Panc1 (cell line): ENCODE measurements around the gene CMIP. TPM values are rescaled to one million over a fixed set of nuclear protein-coding genes. Genes with fewer than 3 reads are reported as not detected.

Experiments used
- ATAC-seq: fragments of 200-7000 bp; cut with Tn5 transposase; 2 replicates; pipeline ENCODE4 v1.9.1; 2020; ENCODE audit warnings: mild to moderate bottlenecking, moderate library complexity
- BruUV-seq: library from RNA; stranded (reverse); fragments of 400-500 nt; replicated peaks from 2 replicates; lab custom pipeline; 2021; lab: Mats Ljungman, UMichigan
- CTCF ChIA-PET: fragments of 300-600 bp; sonication (Branson Sonifier 250); formaldehyde crosslinking; loops from one replicate; lab custom pipeline; 2022; ENCODE audit warnings: antibody characterized with exemption; lab: Charles Lee
- POLR2A ChIA-PET: fragments of 300-600 bp; sonication (Branson Sonifier 250); formaldehyde crosslinking; loops from one replicate; lab custom pipeline; 2022; ENCODE audit warnings: antibody characterized with exemption; lab: Charles Lee
- DNase-seq: peaks from one replicate; pipeline ENCODE4 v3.0.0-alpha.2; 2010; ENCODE audit warnings: low read depth, low spot score
- H3K27ac ChIP-seq: 2 replicates; pipeline ENCODE4 v1.5.1; 2011; ENCODE audit warnings: mild to moderate bottlenecking, low read length, inconsistent platforms
- H3K27me3 ChIP-seq: fragments of 200-500 bp; sonication (Bioruptor generic); 2 replicates; pipeline ENCODE4 v1.6.0; 2014; ENCODE audit warnings: low read length, inconsistent platforms; ENCODE audit not compliant: control insufficient read depth, insufficient read depth
- H3K36me3 ChIP-seq: fragments of 200-500 bp; sonication (Bioruptor generic); 2 replicates; pipeline ENCODE4 v1.5.1; 2014; ENCODE audit warnings: inconsistent platforms, mild to moderate bottlenecking, low read length, moderate library complexity; ENCODE audit not compliant: control insufficient read depth, insufficient read depth
- H3K4me1 ChIP-seq: 2 replicates; pipeline ENCODE4 v1.5.1; 2011; ENCODE audit warnings: inconsistent platforms, mild to moderate bottlenecking, low read length, moderate library complexity; ENCODE audit not compliant: control insufficient read depth, insufficient read depth
- H3K4me3 ChIP-seq, 2 experiments: 2 replicates each; pipeline ENCODE4 v1.5.1; 2011 to 2012; ENCODE audit warnings: low read depth in 2 of 2, low read length in 2 of 2, mild to moderate bottlenecking in 2 of 2, inconsistent platforms in 1 of 2, moderate library complexity in 1 of 2
- H3K9me3 ChIP-seq: fragments of 200-500 bp; sonication (Bioruptor generic); 2 replicates; pipeline ENCODE4 v1.5.1; 2014; ENCODE audit warnings: low read depth, mild to moderate bottlenecking, inconsistent platforms, low read length, moderate library complexity; ENCODE audit not compliant: control insufficient read depth, insufficient read depth
- CTCF ChIP-seq: fragments of 450-650 bp; IDR thresholded peaks from 2 replicates; pipeline ENCODE4 v1.5.1; 2017; ENCODE audit warnings: mild to moderate bottlenecking
- POLR2AphosphoS5 ChIP-seq: IDR thresholded peaks from 2 replicates; pipeline ENCODE4 v1.6.1; 2012; ENCODE audit warnings: mild to moderate bottlenecking, low read depth, low read length, moderate library complexity
- REST ChIP-seq, 2 experiments: IDR thresholded peaks; 2 replicates each; pipeline ENCODE4 v1.6.1; 2011 to 2012; ENCODE audit warnings: low read depth in 2 of 2, control low read depth in 1 of 2, low read length in 1 of 2, mild to moderate bottlenecking in 1 of 2, moderate library complexity in 1 of 2; ENCODE audit not compliant: insufficient read depth in 1 of 2
- SIN3A ChIP-seq: IDR thresholded peaks from 2 replicates; pipeline ENCODE4 v1.6.1; 2012; ENCODE audit warnings: low read depth, mild to moderate bottlenecking, low read length, moderate library complexity, borderline replicate concordance; ENCODE audit not compliant: insufficient read depth
- TCF7L2 ChIP-seq: IDR thresholded peaks from 2 replicates; pipeline ENCODE4 v1.6.1; 2011; ENCODE audit warnings: mild to moderate bottlenecking, low read depth, low read length, inconsistent platforms
- in situ Hi-C: cut with HindIII; loops from 2 replicates; pipeline ENCODE4 v1.10.0; 2016; ENCODE audit warnings: low sequenced_read_pairs, low pct_unique_long_range_greater_than_20kb
- intact Hi-C: fragments of 100-400 bp; cut with micrococcal nuclease; formaldehyde crosslinking; loops from one replicate; pipeline ENCODE4 v1.10.0; 2022; ENCODE audit not compliant: unreplicated experiment
- total RNA-seq: library from RNA; stranded (reverse); gene quantifications from one replicate; pipeline ENCODE4 v1.2.1, GENCODE V29; 2021; ENCODE audit not compliant: unreplicated experiment

Gene CMIP
- total RNA-seq, 1 experiment from 2014 or later = 49.7 TPM

GRCh38 chr16:81435567-81435966, 9.0 kb upstream of the CMIP start:
- no peak overlapping the region for H3K4me3 ChIP-seq
- no peak for DNase-seq
- ChIA-PET CTCF (no interaction called here), POLR2A (no interaction called here)
- no peaks in the 10 kb centered on the region for H3K36me3 ChIP-seq
- H3K9me3 ChIP-seq = no peaks in the 10 kb centered on the region
- in situ Hi-C loops = no loop called here
- no peak for TF ChIP-seq POLR2AphosphoS5
- TF ChIP-seq SIN3A = no peak
- no peak for TF ChIP-seq TCF7L2
- TF ChIP-seq CTCF = no peak
- TF ChIP-seq REST (IDR thresholded peaks at IDR 0.05; ENCODE audit: insufficient read depth in 1 of 2, low read depth in 2 of 2, low read length in 1 of 2) = no peak
- BruUV-seq = no TSS peak
- intact Hi-C loops = no loop called here
- H3K4me1 ChIP-seq = no peaks in the 10 kb centered on the region
- no peak overlapping the region for H3K27ac ChIP-seq
- no peaks in the 10 kb centered on the region for H3K27me3 ChIP-seq
- no peak for ATAC-seq

- Histone ChIP-seq H3K9me3 (no peaks in the 10 kb centered on the region), H3K4me1 (no peaks in the 10 kb centered on the region), H3K36me3 (no peaks in the 10 kb centered on the region), H3K4me3 (no peak overlapping the region), H3K27me3 (no peaks in the 10 kb centered on the region), H3K27ac (no peak overlapping the region)
- CTCF ChIA-PET = no interaction called here
- TF ChIP-seq CTCF (no peak), SIN3A (no peak), REST (IDR thresholded peaks at IDR 0.05; ENCODE audit: insufficient read depth in 1 of 2, low read depth in 2 of 2, low read length in 1 of 2) (no peak), TCF7L2 (no peak), POLR2AphosphoS5 (no peak)
- in situ Hi-C loops (no loop called here), intact Hi-C loops (no loop called here)
- ATAC-seq (no peak), DNase-seq (no peak)
- no TSS peak for BruUV-seq
- POLR2A ChIA-PET = no interaction called here
Observed at GRCh38 chr16:81436386-81436785, 8.2 kb upstream of the CMIP start.
